ENCODE measurements around the gene EPC1. TPM values are rescaled to one million over a fixed set of nuclear protein-coding genes. Genes with fewer than 3 reads are reported as not detected.

The EPC1 gene
- total and polyA plus RNA-seq, 2 of the 8 experiments (the other 6 are each of a cell fraction or from before 2014, with no cell fraction given) = 23.7 to 42.3 TPM

DNA sequence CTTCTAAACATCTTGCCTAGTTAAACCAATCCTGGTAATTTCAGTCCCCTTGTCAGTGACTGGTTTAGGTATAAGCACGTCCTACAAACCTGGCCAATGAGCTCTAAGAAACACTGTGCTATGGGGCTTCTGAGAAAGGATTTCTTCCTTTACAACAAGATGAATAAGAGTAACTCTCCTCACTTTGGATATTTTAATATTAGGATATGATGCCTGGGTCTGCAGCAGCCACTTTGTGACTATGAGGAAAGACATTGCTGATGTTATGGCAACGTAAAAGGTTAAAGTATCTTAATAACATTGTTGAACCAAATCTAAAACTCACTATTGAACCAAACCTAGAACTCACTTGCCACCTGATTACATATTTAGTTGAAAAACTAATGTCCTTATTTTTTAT lies 26.5 kb upstream of the EPC1 start:
- no peak overlapping the region for H2BK20ac ChIP-seq (ENCODE audit: low read length)
- CTCF ChIA-PET (ENCODE audit: partially characterized antibody) = interaction anchor here (0.9 to 1.0 kb wide), 2 partner anchors 12 to 116 kb away, joined by 3 to 5 read pairs; no protein-coding TSS in a partner anchor
- TF ChIP-seq NRF1 (IDR thresholded peaks at IDR 0.05; ENCODE audit: low read depth, low read length) (no peak), RNF2 (IDR thresholded peaks at IDR 0.05; ENCODE audit: borderline replicate concordance, low read depth, low read length, missing control alignments, poor library complexity, severe bottlenecking) (no peak), NANOG (IDR thresholded peaks at IDR 0.05; ENCODE audit: insufficient read depth, low read depth, low read length, poor library complexity, severe bottlenecking) (no peak), SIRT6 (IDR thresholded peaks at IDR 0.05; ENCODE audit: low read length) (no peak), ASH2L (IDR thresholded peaks at IDR 0.05; ENCODE audit: low read length) (no peak)
- H4K5ac ChIP-seq (ENCODE audit: insufficient read length, low read depth, low read length) = no peak overlapping the region
- H4K8ac ChIP-seq (ENCODE audit: extremely low read depth, insufficient read depth, low read length) = no peak overlapping the region
- 90% methylated on average over 2 of the region's 2 CpGs; no CpG with 5 or more reads in 1 of the 2 experiments for WGBS, 2 experiments (ENCODE audit: extremely low coverage in 1 of 2, insufficient coverage in 1 of 2, insufficient read length in 1 of 2, insufficient replicate concordance in 2 of 2, low coverage in 1 of 2, low lambda C conversion rate in 2 of 2, missing lambda C conversion rate in 1 of 2)
- peaks cover 0 to 66% of the 10 kb centered on the region in 2 experiments; a peak in 2 of 4 replicates for H3K79me2 ChIP-seq (ENCODE audit: control insufficient read depth in 1 of 2, insufficient read depth in 2 of 2, low read length in 2 of 2)
- no peak overlapping the region for H3K4me3 ChIP-seq (ENCODE audit: extremely low read depth in 1 of 4, insufficient read depth in 2 of 4, low read depth in 3 of 4, low read length in 4 of 4)
- no peak overlapping the region for H2BK12ac ChIP-seq (ENCODE audit: low read depth, low read length)
- no peak for DNase-seq (ENCODE audit: low read depth in 1 of 2, low spot score in 2 of 2)
- no peaks in the 10 kb centered on the region for H3K9me3 ChIP-seq (ENCODE audit: insufficient read depth in 2 of 2, low read depth in 1 of 2, low read length in 1 of 2)
- no peak for FAIRE-seq
- H3K23me2 ChIP-seq (ENCODE audit: low read depth, low read length) = no peaks in the 10 kb centered on the region
- H2AK5ac ChIP-seq (ENCODE audit: low read depth, low read length) = no peak overlapping the region
- H3K9ac ChIP-seq (replicated peaks in 1 of 4; ENCODE audit: extremely low read depth in 1 of 4, low read depth in 3 of 4, low read length in 3 of 4) = no peak overlapping the region
- H4K91ac ChIP-seq (replicated peaks; ENCODE audit: insufficient read length, low read length) = no peak overlapping the region
- H3K79me1 ChIP-seq (ENCODE audit: low read depth, low read length) = no peaks in the 10 kb centered on the region
- no peak overlapping the region for H3K27ac ChIP-seq (ENCODE audit: low read depth, low read length)
- no peak overlapping the region for H2BK5ac ChIP-seq (ENCODE audit: low read depth, low read length)
- no peak overlapping the region for H3K14ac ChIP-seq (ENCODE audit: insufficient read length)
- no peak overlapping the region for H2AFZ ChIP-seq (ENCODE audit: low read length)
- H3K56ac ChIP-seq (replicated peaks; ENCODE audit: insufficient read length, low read depth, low read length) = no peak overlapping the region
- no peaks in the 10 kb centered on the region for H3K27me3 ChIP-seq (replicated peaks in 1 of 4; ENCODE audit: control insufficient read depth in 3 of 4, extremely low read depth in 1 of 4, insufficient read depth in 3 of 4, low read length in 3 of 4)
- H4K20me1 ChIP-seq (replicated peaks in 1 of 2; ENCODE audit: control insufficient read depth in 1 of 2, insufficient read depth in 2 of 2, low read length in 2 of 2) = no peaks in the 10 kb centered on the region
- no peak overlapping the region for H3K18ac ChIP-seq (ENCODE audit: extremely low read depth, low read length)
- no peak overlapping the region for H2BK15ac ChIP-seq (ENCODE audit: low read length)
- H2BK120ac ChIP-seq (replicated peaks; ENCODE audit: low read depth, low read length) = no peak overlapping the region
- H3K4me2 ChIP-seq (ENCODE audit: insufficient read depth in 1 of 2, low read depth in 2 of 2, low read length in 2 of 2) = no peak overlapping the region
- H3K23ac ChIP-seq (ENCODE audit: insufficient read length) = no peak overlapping the region
- H3K4ac ChIP-seq (replicated peaks; ENCODE audit: insufficient read length, low read depth, low read length) = no peak overlapping the region
- peaks cover 0 to 3% (median 0%) of the 10 kb centered on the region in 4 experiments; a peak in 1 of 7 replicates for H3K4me1 ChIP-seq (replicated peaks in 1 of 4; ENCODE audit: control insufficient read depth in 3 of 4, insufficient read depth in 4 of 4, low read length in 3 of 4)
- no peaks in the 10 kb centered on the region for H3K36me3 ChIP-seq (ENCODE audit: control insufficient read depth in 2 of 4, insufficient read depth in 4 of 4, low read length in 3 of 4)
- POLR2A ChIA-PET (ENCODE audit: partially characterized antibody) = no interaction called here

Data from H1 (cell line).